ENCODE measurements around the gene PRKCZ.

Gene PRKCZ

GRCh38 chr1:2160451-2161300, 110.5 kb downstream of the PRKCZ start:
- no peak for DNase-seq
- Histone ChIP-seq H3K4me1 (no peaks in the 10 kb centered on the region), H3K27me3 (peaks cover 0 to 4% of the 10 kb centered on the region in 2 donors), H3K9me3 (no peaks in the 10 kb centered on the region), H3K27ac (no peak overlapping the region), H3K4me3 (no peak overlapping the region), H3K36me3 (peaks cover 0 to 19% (median 0%) of the 10 kb centered on the region in 3 donors)
- TF ChIP-seq CTCF (IDR thresholded peaks at IDR 0.05): no peak
- intact Hi-C loops (cut with DNase I; ENCODE audit: low total_unique reads): no loop called here

GRCh38 chr1:2163205-2163604, 113.0 kb downstream of the PRKCZ start:
- Histone ChIP-seq H3K4me1 (no peaks in the 10 kb centered on the region), H3K4me3 (no peak overlapping the region), H3K27me3 (peaks cover 0 to 25% of the 10 kb centered on the region in 2 donors), H3K36me3 (peaks cover 0 to 11% (median 0%) of the 10 kb centered on the region in 3 donors), H3K27ac (no peak overlapping the region), H3K9me3 (no peaks in the 10 kb centered on the region)
- intact Hi-C loops (cut with DNase I; ENCODE audit: low total_unique reads): no loop called here
- no peak for TF ChIP-seq CTCF (IDR thresholded peaks at IDR 0.05)
- no peak for DNase-seq

- Histone ChIP-seq H3K27me3 (peaks cover 0 to 43% of the 10 kb centered on the region in 2 donors), H3K27ac (no peak overlapping the region), H3K36me3 (peaks cover 0 to 11% (median 0%) of the 10 kb centered on the region in 3 donors), H3K4me3 (no peak overlapping the region), H3K4me1 (no peaks in the 10 kb centered on the region), H3K9me3 (no peaks in the 10 kb centered on the region)
- TF ChIP-seq CTCF (IDR thresholded peaks at IDR 0.05): no peak
- no peak for DNase-seq
- intact Hi-C loops (cut with DNase I; ENCODE audit: low total_unique reads): no loop called here
Measured at GRCh38 chr1:2165646-2166045, 115.4 kb downstream of the PRKCZ start.

GRCh38 chr1:2166254-2166653, 116.0 kb downstream of the PRKCZ start:
- no peak for DNase-seq
- no peak overlapping the region for H3K4me3 ChIP-seq
- no peak overlapping the region for H3K27ac ChIP-seq
- H3K9me3 ChIP-seq: no peaks in the 10 kb centered on the region
- peaks cover 0 to 6% (median 0%) of the 10 kb centered on the region in 3 donors for H3K36me3 ChIP-seq
- H3K4me1 ChIP-seq: no peaks in the 10 kb centered on the region
- no peak for TF ChIP-seq CTCF (IDR thresholded peaks at IDR 0.05)
- H3K27me3 ChIP-seq: peaks cover 0 to 43% of the 10 kb centered on the region in 2 donors
- intact Hi-C loops (cut with DNase I; ENCODE audit: low total_unique reads): no loop called here

GRCh38 chr1:2166695-2167094, 116.5 kb downstream of the PRKCZ start:
- Histone ChIP-seq H3K27me3 (peaks cover 0 to 42% of the 10 kb centered on the region in 2 donors), H3K4me3 (no peak overlapping the region), H3K4me1 (no peaks in the 10 kb centered on the region), H3K9me3 (no peaks in the 10 kb centered on the region), H3K36me3 (peaks cover 0 to 4% (median 0%) of the 10 kb centered on the region in 3 donors), H3K27ac (no peak overlapping the region)
- no peak for DNase-seq
- intact Hi-C loops (cut with DNase I; ENCODE audit: low total_unique reads): no loop called here
- no peak for TF ChIP-seq CTCF (IDR thresholded peaks at IDR 0.05)
